Omental fat pad (tissue), 4 donors: ENCODE results near the gene ASPDH. TPM values are rescaled to one million over a fixed set of nuclear protein-coding genes. Genes with fewer than 3 reads are reported as not detected.

ENCODE experiments used
- ATAC-seq: fragments of 150-250 bp; one replicate; pipeline ENCODE4 v1.9.1; 2016; ENCODE audit warnings: mild to moderate bottlenecking, moderate library complexity; ENCODE audit not compliant: low FRiP score
- DNase-seq: peaks from one replicate; pipeline ENCODE4 v3.0.0-alpha.2; 2019; ENCODE audit warnings: low spot score
- CTCF ChIP-seq, 3 donors: fragments of 450-650 bp; IDR thresholded peaks; one replicate each; pipeline ENCODE4 v1.5.1; 2016 to 2017; ENCODE audit warnings: antibody characterized with exemption in 3 of 3, mild to moderate bottlenecking in 3 of 3, moderate library complexity in 2 of 3
- total RNA-seq, 4 donors: library from RNA; depleted of rRNA; stranded (reverse); fragments of >200 nt; gene quantifications; one replicate each; pipeline ENCODE4 v1.1.0, GENCODE V29; 2016

The ASPDH gene
- total RNA-seq, 4 donors from 2014 or later = not detected

GRCh38 chr19:50501186-50501567, 12.5 kb downstream of the ASPDH start:
- DNase-seq (no peak), ATAC-seq (no peak)
- no peak for TF ChIP-seq CTCF (IDR thresholded peaks at IDR 0.05)

GRCh38 chr19:50500753-50501151, 13.0 kb downstream of the ASPDH start:
- ATAC-seq = no peak
- no peak for DNase-seq
- TF ChIP-seq CTCF (IDR thresholded peaks at IDR 0.05) = no peak

- TF ChIP-seq CTCF (IDR thresholded peaks at IDR 0.05) = no peak
- ATAC-seq (no peak), DNase-seq (no peak)
Observed at GRCh38 chr19:50500060-50500752, 13.5 kb downstream of the ASPDH start.

- DNase-seq (no peak), ATAC-seq (no peak)
- no peak for TF ChIP-seq CTCF (IDR thresholded peaks at IDR 0.05)
Observed at GRCh38 chr19:50498219-50499056, 15.3 kb downstream of the ASPDH start.

- no peak for TF ChIP-seq CTCF (IDR thresholded peaks at IDR 0.05)
- no peak for DNase-seq
- ATAC-seq = no peak
Observed at GRCh38 chr19:50497022-50497405, 16.7 kb downstream of the ASPDH start.

GRCh38 chr19:50496189-50497021, 17.3 kb downstream of the ASPDH start:
- no peak for TF ChIP-seq CTCF (IDR thresholded peaks at IDR 0.05)
- no peak for ATAC-seq
- DNase-seq = no peak
